Gastrocnemius medialis (tissue), 4 donors: ENCODE data around the gene MT4.

Experiments
- POLR2A ChIP-seq, 2 donors: fragments of 450-650 bp; IDR thresholded peaks; one replicate each; pipeline ENCODE4 v1.6.1; 2017; ENCODE audit warnings: antibody characterized with exemption in 2 of 2, mild to moderate bottlenecking in 2 of 2, moderate library complexity in 2 of 2
- TF ChIP-seq, protein P1 (sequence below), 5 experiments: fragments of 450-650 bp in 3 of 5; fragments of 200-600 bp in 2 of 5; sonication (generic) in 2 of 5; IDR thresholded peaks in 4 of 5; conservative IDR thresholded peaks in 1 of 5; 1 replicate in 4 of 5; 2 replicates in 1 of 5; pipeline ENCODE4 v1.5.1; 2016 to 2019; ENCODE audit warnings: antibody characterized with exemption in 5 of 5, mild to moderate bottlenecking in 3 of 5, moderate library complexity in 3 of 5

DNA sequence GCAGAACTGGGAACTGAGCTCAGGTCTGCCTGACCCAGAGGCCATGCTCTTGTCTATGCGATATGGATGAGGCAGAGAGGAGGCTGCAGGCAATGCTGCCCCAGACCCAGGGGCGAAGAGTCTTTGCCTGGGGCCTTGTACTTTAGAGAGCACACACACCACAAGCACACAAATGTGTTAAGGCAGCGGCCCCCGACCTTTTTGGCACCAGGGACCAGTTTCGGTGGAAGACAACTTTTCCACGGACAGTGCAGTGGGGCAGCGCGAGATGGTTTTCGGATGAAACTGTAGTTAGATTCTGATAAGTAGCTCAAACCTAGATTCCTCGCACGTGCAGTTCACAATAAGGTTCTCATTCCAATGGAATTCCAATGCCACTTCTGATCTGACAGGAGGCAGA lies 6.7 kb downstream of the MT4 start:
- TF ChIP-seq, protein P1, sequence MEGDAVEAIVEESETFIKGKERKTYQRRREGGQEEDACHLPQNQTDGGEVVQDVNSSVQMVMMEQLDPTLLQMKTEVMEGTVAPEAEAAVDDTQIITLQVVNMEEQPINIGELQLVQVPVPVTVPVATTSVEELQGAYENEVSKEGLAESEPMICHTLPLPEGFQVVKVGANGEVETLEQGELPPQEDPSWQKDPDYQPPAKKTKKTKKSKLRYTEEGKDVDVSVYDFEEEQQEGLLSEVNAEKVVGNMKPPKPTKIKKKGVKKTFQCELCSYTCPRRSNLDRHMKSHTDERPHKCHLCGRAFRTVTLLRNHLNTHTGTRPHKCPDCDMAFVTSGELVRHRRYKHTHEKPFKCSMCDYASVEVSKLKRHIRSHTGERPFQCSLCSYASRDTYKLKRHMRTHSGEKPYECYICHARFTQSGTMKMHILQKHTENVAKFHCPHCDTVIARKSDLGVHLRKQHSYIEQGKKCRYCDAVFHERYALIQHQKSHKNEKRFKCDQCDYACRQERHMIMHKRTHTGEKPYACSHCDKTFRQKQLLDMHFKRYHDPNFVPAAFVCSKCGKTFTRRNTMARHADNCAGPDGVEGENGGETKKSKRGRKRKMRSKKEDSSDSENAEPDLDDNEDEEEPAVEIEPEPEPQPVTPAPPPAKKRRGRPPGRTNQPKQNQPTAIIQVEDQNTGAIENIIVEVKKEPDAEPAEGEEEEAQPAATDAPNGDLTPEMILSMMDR (IDR thresholded peaks at IDR 0.05 in 4 of 5, conservative IDR thresholded peaks at IDR 0.05 in 1 of 5): no peak
- no peak for TF ChIP-seq POLR2A (IDR thresholded peaks at IDR 0.05)
